ENCODE results near the gene ARID5B.

Gene ARID5B

DNA sequence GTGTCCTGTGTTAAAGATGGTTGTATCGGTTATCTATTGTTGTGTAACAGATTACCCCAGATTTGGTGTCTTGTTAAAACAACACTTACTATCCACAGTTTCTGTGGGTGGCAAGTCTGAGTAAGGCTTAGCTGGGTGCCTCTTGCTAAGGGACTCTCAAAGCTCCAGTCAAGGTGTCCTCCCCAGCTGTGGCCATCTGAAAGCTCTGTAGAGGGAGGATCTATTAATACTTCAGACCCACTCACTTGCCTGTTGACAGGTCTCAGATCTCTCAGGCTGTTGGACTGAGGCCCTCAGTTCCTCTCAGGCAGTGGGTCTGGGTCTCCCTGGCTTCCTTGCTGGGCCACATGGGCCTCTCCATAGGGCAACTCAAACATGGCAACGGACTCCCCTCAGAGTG, 19.6 kb downstream of the ARID5B start:
- Histone ChIP-seq H3K4me3 (IDR thresholded peaks at IDR 0.05; ENCODE audit: insufficient read depth, low read depth, low read length) (no peak overlapping the region), H3K36me3 (ENCODE audit: insufficient read depth) (no peaks in the 10 kb centered on the region), H4K20me1 (ENCODE audit: insufficient read depth) (no peaks in the 10 kb centered on the region), H3K27ac (no peak overlapping the region), H3K79me2 (ENCODE audit: insufficient read depth, low read depth) (no peaks in the 10 kb centered on the region), H2AFZ (ENCODE audit: low read depth) (no peak overlapping the region), H3K4me2 (no peak overlapping the region), H3K27me3 (ENCODE audit: insufficient read depth, low read depth) (no peaks in the 10 kb centered on the region), H3K4me1 (ENCODE audit: low read depth, poor library complexity, severe bottlenecking) (no peaks in the 10 kb centered on the region), H3K9ac (no peak overlapping the region)
- TF ChIP-seq, protein P1, sequence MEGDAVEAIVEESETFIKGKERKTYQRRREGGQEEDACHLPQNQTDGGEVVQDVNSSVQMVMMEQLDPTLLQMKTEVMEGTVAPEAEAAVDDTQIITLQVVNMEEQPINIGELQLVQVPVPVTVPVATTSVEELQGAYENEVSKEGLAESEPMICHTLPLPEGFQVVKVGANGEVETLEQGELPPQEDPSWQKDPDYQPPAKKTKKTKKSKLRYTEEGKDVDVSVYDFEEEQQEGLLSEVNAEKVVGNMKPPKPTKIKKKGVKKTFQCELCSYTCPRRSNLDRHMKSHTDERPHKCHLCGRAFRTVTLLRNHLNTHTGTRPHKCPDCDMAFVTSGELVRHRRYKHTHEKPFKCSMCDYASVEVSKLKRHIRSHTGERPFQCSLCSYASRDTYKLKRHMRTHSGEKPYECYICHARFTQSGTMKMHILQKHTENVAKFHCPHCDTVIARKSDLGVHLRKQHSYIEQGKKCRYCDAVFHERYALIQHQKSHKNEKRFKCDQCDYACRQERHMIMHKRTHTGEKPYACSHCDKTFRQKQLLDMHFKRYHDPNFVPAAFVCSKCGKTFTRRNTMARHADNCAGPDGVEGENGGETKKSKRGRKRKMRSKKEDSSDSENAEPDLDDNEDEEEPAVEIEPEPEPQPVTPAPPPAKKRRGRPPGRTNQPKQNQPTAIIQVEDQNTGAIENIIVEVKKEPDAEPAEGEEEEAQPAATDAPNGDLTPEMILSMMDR (conservative IDR thresholded peaks at IDR 0.05; ENCODE audit: low read depth, low read length): no peak

DNA sequence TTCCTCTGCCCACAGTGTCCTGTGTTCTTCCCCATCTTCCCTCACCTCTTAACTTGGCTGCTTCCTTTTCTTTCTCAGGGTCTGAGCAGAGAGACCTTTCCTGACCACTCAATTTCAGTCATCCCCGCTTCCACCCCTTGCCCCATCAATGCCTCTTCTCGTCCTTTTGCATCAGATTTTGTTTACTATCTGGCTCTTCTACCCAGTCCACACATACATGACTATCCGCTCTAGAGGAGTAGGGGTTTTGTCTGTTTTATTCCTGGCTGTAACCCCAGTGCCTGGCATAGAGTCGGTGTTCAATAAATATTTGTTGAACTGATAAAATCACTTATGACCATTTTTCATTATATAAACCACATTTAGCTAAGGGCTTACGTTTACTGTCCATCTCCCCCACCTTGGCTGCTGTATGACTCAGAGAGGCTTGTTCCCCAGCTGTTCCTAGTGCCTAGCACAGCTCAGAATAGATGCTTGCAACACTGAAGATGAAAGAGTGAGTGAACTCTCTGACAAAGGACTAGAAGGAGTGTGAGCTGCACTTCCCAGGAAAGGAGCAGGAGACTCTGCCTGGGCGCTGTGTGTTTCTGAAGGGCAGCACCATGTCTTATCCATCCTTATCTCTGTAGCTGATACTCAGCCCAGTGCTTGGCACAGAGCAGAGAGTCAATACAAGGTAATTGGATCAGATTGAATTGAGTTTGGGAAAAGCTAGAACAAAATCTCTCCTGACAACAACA, 21.9 kb downstream of the ARID5B start:
- no peaks in the 10 kb centered on the region for H3K4me1 ChIP-seq (ENCODE audit: low read depth, poor library complexity, severe bottlenecking)
- no peaks in the 10 kb centered on the region for H3K36me3 ChIP-seq (ENCODE audit: insufficient read depth)
- H3K4me2 ChIP-seq: no peak overlapping the region
- H3K4me3 ChIP-seq (IDR thresholded peaks at IDR 0.05; ENCODE audit: insufficient read depth, low read depth, low read length): no peak overlapping the region
- no peak overlapping the region for H3K9ac ChIP-seq
- no peak overlapping the region for H3K27ac ChIP-seq
- no peaks in the 10 kb centered on the region for H3K27me3 ChIP-seq (ENCODE audit: insufficient read depth, low read depth)
- no peaks in the 10 kb centered on the region for H3K79me2 ChIP-seq (ENCODE audit: insufficient read depth, low read depth)
- H2AFZ ChIP-seq (ENCODE audit: low read depth): no peak overlapping the region
- TF ChIP-seq, protein P1 (conservative IDR thresholded peaks at IDR 0.05; ENCODE audit: low read depth, low read length): no peak
- H4K20me1 ChIP-seq (ENCODE audit: insufficient read depth): no peaks in the 10 kb centered on the region

GRCh38 chr10:61923950-61924274, 22.4 kb downstream of the ARID5B start:
- TF ChIP-seq, protein P1 (conservative IDR thresholded peaks at IDR 0.05; ENCODE audit: low read depth, low read length): no peak
- Histone ChIP-seq H3K36me3 (ENCODE audit: insufficient read depth) (no peaks in the 10 kb centered on the region), H3K4me3 (IDR thresholded peaks at IDR 0.05; ENCODE audit: insufficient read depth, low read depth, low read length) (no peak overlapping the region), H3K27me3 (ENCODE audit: insufficient read depth, low read depth) (no peaks in the 10 kb centered on the region), H3K79me2 (ENCODE audit: insufficient read depth, low read depth) (no peaks in the 10 kb centered on the region), H3K9ac (no peak overlapping the region), H2AFZ (ENCODE audit: low read depth) (no peak overlapping the region), H3K27ac (no peak overlapping the region), H3K4me1 (ENCODE audit: low read depth, poor library complexity, severe bottlenecking) (no peaks in the 10 kb centered on the region), H3K4me2 (no peak overlapping the region), H4K20me1 (ENCODE audit: insufficient read depth) (no peaks in the 10 kb centered on the region)

- no peaks in the 10 kb centered on the region for H3K4me1 ChIP-seq (ENCODE audit: low read depth, poor library complexity, severe bottlenecking)
- no peak overlapping the region for H2AFZ ChIP-seq (ENCODE audit: low read depth)
- H3K4me3 ChIP-seq (IDR thresholded peaks at IDR 0.05; ENCODE audit: insufficient read depth, low read depth, low read length): no peak overlapping the region
- TF ChIP-seq, protein P1 (conservative IDR thresholded peaks at IDR 0.05; ENCODE audit: low read depth, low read length): no peak
- no peak overlapping the region for H3K9ac ChIP-seq
- no peaks in the 10 kb centered on the region for H4K20me1 ChIP-seq (ENCODE audit: insufficient read depth)
- H3K27ac ChIP-seq: no peak overlapping the region
- no peaks in the 10 kb centered on the region for H3K36me3 ChIP-seq (ENCODE audit: insufficient read depth)
- no peaks in the 10 kb centered on the region for H3K79me2 ChIP-seq (ENCODE audit: insufficient read depth, low read depth)
- H3K4me2 ChIP-seq: no peak overlapping the region
- H3K27me3 ChIP-seq (ENCODE audit: insufficient read depth, low read depth): no peaks in the 10 kb centered on the region
These were observed 28.1 kb downstream of the ARID5B start for GRCh38 chr10:61929555-61929954.
